ENCODE data around the gene EEF1AKMT3.

Gene EEF1AKMT3

GRCh38 chr12:57783466-57783801 is 11.0 kb downstream of the EEF1AKMT3 start:
- DNase-seq (ENCODE audit: low read depth in 2 of 2), result no peak

GRCh38 chr12:57783861-57784260 is 11.4 kb downstream of the EEF1AKMT3 start:
- DNase-seq (ENCODE audit: low read depth in 2 of 2), result no peak

DNA sequence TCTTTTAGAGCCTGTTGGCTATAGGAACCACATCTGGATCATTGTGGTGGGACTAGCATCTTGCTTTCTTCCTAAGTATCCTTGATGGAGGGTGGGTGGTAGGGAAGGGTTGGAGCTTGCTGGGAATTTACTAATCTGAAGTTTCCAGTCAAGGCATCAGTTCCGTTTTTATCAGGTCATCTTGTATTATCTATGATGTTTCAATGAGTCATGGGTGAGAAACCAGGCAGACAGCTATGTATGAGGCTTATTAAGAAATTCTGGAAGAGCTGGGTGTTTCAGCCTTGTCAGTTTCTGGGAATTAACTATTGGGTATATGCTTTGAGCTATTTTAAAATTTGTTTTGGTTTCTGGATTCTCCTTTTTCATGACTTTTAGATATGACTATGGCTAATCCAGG is 21.5 kb downstream of the EEF1AKMT3 start:
- DNase-seq (ENCODE audit: low read depth in 2 of 2), result no peak

DNA sequence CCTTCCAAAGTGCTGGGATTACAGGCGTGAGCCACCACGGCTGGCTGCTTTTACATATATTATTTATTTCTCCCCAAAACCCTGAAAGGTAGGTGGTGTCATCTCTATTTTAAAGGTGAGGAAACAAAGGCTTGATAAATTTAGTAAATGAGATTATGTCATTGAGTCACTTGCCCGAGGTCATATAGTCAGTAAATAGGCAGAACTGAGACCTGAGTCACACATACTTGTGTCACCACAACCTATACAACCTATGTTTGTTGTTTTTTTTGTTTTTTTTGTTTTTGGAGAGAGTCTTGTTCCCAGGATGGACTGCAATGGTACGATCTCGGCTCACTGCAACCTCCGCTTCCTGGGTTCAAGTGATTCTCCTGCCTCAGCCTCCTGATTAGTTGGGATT is 22.9 kb downstream of the EEF1AKMT3 start:
- DNase-seq (ENCODE audit: low read depth in 2 of 2), result no peak

DNA sequence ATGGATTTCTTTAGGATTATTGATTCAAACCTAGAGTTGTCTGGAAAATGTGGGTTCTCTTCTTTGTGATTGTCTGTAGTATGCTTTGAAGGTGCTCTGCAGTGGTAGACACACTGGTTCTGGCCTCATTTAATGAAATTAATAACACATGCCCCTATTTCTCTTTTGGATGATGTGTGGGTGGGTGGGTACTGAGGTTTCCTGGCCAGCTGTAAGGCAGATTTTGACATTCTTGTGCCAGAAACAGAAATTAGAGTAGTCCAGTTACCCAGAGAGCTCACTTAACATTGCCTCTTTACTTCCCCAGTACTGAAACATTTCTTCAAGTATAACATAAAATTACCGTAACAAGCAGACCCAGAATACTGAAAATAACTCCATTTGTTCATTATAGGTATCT is 24.6 kb downstream of the EEF1AKMT3 start:
- no peak for DNase-seq (ENCODE audit: low read depth in 2 of 2)

DNA sequence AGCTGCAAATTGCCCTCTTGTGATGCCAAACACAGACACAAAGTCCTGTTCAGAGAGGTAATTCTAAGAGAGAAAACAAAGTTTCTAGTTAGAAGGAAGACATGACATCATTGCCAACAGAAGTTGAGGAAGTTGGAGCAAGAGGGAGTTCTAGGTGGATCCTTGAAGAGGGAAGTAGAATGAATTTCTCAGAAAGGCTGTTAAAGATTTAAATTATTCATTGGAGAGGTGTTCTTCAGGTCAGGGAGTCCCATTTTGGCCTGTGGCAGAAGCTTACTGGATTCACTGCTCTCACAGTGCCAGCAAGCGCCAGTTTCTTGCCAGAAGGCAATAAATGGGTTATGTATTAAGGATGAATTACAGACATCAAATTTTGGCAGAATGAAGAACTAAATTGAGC is 25.5 kb downstream of the EEF1AKMT3 start:
- DNase-seq (ENCODE audit: low read depth in 2 of 2), result no peak

DNA sequence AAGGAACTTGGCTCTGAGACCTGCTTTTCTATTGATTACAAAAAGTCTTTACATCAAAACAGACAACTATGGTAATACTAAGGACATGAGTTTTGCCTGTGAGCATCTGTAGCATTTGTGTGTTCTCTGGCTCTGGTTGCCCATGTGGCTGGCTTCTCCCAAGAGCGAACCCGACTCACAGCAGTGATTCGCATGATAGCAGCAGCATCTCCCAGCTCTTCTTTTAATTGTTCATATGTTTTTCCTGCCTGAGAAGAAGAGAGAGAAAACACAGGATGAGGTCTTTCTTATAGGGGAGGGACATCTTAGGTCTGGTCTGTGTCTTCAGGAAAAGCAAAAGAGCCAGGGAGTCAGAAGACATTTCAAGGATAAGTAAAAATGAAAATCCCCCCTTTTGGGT is 28.6 kb downstream of the EEF1AKMT3 start:
- DNase-seq (ENCODE audit: low read depth in 2 of 2), result no peak

GRCh38 chr12:57802607-57803006 is 30.2 kb downstream of the EEF1AKMT3 start:
- DNase-seq (ENCODE audit: low read depth in 2 of 2), result no peak

- no peak for DNase-seq (ENCODE audit: low read depth in 2 of 2)
These were observed 31.0 kb downstream of the EEF1AKMT3 start for GRCh38 chr12:57803319-57803893.

DNA sequence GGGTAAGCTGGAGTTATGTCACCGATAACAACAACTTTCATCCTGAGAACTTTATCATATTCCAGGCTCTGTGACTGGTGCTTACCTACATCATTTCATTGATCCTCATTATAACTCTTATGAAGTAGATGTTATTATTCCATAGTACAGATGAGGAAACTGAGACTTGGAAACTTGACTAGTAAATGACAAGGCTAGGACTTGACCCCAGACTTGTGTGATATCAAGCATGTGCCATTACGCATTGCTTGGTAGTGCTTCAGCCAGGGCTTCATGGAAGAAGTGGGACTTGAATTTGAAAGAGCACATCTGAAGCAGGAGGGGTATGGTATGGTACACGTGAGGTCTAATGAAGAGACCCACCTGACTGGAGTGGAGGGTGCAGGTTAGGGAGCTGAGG is 34.3 kb downstream of the EEF1AKMT3 start:
- no peak for DNase-seq (ENCODE audit: low read depth in 2 of 2)

DNA sequence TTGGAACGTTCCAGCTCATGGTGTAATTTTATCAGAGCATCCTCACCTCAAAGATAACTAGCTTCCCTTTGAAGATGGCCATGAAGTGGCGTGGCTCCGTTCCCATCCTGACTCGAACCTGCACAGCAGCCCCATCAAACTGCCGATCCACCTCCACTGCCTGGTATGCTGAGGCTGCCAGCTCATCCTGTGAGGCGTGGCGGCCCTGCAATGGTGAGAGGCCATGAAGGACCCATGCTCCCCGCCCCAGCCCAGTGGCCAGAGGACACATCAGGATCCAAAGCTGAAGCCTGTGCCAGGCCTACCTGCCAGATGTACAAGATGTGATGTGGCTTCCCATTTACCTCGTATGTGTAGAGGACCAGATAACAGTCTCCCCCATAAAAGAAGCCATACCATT is 34.9 kb downstream of the EEF1AKMT3 start:
- DNase-seq (ENCODE audit: low read depth in 2 of 2), result no peak

DNA sequence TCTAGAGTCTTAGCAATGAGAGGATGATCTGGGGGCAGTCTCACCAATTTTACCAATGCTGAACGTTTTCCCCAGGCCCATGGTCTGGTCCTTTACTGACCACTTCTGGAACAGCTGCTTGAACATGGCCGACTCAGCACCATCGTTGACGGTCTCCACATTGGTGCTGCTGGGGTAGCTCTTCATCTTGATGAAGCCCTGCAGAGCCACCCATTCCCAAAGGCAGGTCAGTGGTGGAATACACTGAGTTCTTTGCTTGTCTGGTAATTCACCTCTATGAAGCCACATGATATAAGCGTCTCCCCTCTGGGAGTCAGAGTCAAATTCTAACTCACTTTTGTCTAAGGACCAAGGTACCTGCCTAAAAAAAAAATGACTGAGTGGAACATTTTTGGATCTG is 35.9 kb downstream of the EEF1AKMT3 start:
- no peak for DNase-seq (ENCODE audit: low read depth in 2 of 2)

DNA sequence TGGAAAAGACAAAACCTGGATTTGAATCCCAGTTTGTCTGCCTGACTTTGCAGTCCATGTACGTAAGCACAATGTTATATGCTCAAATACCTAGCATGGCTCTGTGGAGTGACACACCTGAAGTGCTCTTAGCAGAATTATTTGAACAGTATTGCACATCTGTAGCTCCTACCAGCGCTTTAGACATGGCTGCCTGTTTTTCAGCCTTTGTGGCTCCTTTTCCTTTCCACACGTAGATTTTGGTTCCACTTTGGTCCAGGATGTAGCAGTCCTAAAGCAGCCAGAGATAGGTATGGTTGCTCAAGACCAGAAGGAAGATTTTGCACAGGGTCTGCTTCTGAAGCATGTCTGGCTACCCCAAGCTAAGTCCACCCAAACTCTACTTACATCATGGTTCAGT is 37.0 kb downstream of the EEF1AKMT3 start:
- no peak for DNase-seq (ENCODE audit: low read depth in 2 of 2)

- no peak for DNase-seq (ENCODE audit: low read depth in 2 of 2)
These were observed 38.0 kb downstream of the EEF1AKMT3 start for GRCh38 chr12:57810450-57810849.

DNA sequence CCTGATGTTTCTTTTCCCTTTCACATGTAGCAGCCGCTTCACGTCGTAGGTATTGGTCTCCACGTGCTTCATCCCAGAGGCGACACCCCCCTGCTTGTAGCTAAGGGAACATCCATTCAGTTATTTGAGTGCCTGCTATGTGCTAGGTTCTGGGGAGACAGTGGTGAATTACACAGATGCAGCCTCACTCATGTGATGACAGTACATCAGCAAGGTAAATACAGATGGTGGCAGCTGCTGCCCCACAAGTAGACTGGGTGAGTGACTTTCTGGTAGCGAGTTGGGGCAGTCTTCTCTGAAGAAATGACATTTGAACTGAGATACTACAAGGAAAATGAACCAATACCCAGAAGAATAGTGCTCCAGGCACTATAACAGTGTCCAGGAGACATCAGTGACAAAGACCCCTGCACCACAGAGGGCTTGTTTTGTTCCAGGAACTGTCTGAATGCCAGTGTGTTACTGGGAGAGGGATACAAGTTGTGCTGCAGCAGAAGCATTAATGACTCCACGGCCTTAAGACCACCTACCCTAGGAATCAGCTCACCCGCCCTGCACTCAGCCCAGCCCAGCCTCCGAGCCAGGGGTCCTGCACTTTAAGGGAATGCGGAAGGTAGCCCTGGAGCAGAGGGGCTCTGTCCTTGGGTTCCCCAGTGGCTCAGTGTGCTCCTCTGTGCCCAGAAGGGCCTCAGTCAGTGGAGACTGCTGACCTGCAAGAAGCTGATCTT is 38.8 kb downstream of the EEF1AKMT3 start:
- DNase-seq (ENCODE audit: low read depth in 2 of 2), result no peak

GRCh38 chr12:57813111-57813970 is 40.9 kb downstream of the EEF1AKMT3 start:
- DNase-seq (ENCODE audit: low read depth in 2 of 2), result no peak

GRCh38 chr12:57813971-57814772 is 41.8 kb downstream of the EEF1AKMT3 start:
- no peak for DNase-seq (ENCODE audit: low read depth in 2 of 2)

- DNase-seq (ENCODE audit: low read depth in 2 of 2), result no peak
These were observed 43.0 kb downstream of the EEF1AKMT3 start for GRCh38 chr12:57815177-57816000.

DNA sequence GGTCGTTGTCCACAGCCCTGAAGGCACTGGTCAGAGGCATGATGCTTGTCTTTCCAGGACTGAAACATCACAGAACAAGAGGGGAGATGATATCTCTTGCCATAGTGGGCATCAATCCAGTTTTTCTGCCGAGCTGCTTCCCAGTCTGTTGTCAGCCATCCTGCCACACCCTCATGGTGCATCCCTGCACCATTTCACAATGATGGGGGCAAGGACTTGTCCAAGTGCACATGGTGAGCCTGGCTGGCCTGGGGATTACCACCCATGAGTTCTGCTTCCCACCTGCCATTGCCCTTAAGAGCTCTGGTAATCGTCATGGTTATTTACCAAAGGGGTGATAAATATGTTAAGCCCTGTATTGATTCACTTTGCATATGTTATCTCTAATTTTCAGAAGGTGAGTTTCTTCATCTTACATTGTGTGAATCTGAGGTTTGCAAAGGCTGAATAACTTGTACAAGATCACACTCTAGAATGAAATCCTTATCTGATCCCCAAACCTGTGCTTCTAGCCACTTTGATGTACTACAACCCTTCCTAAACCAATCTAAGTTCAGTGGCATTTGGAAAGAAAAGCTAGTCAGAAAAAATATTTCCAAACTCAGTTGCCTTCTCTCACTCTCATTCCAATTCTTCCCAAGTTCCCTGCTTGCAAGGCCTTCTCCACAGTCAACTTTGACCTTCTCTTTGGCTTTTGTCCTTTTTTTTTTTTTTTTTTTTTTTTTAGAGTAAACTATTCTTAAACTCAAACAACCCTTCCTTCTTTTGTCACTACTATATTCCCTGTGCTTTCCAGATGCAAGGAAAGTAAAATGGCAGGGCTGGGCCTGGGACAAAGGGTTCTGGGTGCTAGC is 43.8 kb downstream of the EEF1AKMT3 start:
- DNase-seq (ENCODE audit: low read depth in 2 of 2), result no peak

DNA sequence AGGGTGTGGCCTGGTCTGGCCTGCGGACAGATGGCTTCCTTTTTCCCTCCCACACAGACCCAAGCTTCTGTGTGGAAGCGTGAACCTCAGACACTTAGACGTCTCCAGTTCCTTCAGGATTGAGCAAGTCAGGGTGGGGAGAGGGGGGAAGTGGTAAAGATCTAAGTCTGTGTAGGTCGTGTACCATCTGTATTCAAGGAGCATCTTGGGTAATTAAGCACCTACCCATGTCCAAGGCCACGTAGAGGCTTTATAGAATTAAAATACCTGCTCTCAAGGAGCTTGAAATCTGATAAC is 44.4 kb downstream of the EEF1AKMT3 start:
- DNase-seq (ENCODE audit: low read depth in 2 of 2), result no peak
